Keratinocyte (primary cell): Measurements from ENCODE around the gene TEX26. TPM values are rescaled to one million over a fixed set of nuclear protein-coding genes. Genes with fewer than 3 reads are reported as not detected.

Source experiments
- DNase-seq: peaks from one replicate; pipeline ENCODE4 v3.0.0-alpha.2; 2011; ENCODE audit warnings: low read depth, missing footprints, low spot score
- FAIRE-seq: peaks from 2 replicates; lab custom pipeline; 2011; peaks lifted over from hg19 to GRCh38; lab: Jason Lieb, UNC
- H2AFZ ChIP-seq: 2 replicates; pipeline ENCODE4 v1.6.0; 2012; ENCODE audit warnings: low read length, control low read depth, inconsistent platforms; ENCODE audit not compliant: control insufficient read depth
- H3K27ac ChIP-seq: 2 replicates; pipeline ENCODE4 v1.5.1; 2011; ENCODE audit warnings: low read length; ENCODE audit not compliant: control insufficient read depth, insufficient read depth
- H3K27me3 ChIP-seq: 3 replicates; pipeline ENCODE4 v1.6.0; 2011; ENCODE audit warnings: low read length; ENCODE audit not compliant: control insufficient read depth, insufficient read depth; ENCODE audit errors: extremely low read depth
- H3K36me3 ChIP-seq, 2 experiments: 2 replicates in 1 of 2; 3 replicates in 1 of 2; pipeline ENCODE4 v1.5.1; 2011; ENCODE audit warnings: low read length in 2 of 2, mild to moderate bottlenecking in 1 of 2; ENCODE audit not compliant: control insufficient read depth in 2 of 2, insufficient read depth in 2 of 2; ENCODE audit errors: extremely low read depth in 1 of 2
- H3K4me1 ChIP-seq: 3 replicates; pipeline ENCODE4 v1.5.1; 2011; ENCODE audit warnings: low read length; ENCODE audit not compliant: control insufficient read depth, insufficient read depth; ENCODE audit errors: extremely low read depth
- H3K4me2 ChIP-seq: 3 replicates; pipeline ENCODE4 v1.6.0; 2011; ENCODE audit warnings: low read depth, low read length; ENCODE audit not compliant: control insufficient read depth, insufficient read depth; ENCODE audit errors: extremely low read depth
- H3K4me3 ChIP-seq, 3 experiments: fragments of 200-600 bp in 1 of 3; sonication (generic) in 1 of 3; 2 replicates in 2 of 3; 3 replicates in 1 of 3; pipeline ENCODE4 v1.5.1; 2011 to 2016; ENCODE audit warnings: low read length in 3 of 3, mild to moderate bottlenecking in 3 of 3, control low read depth in 2 of 3, inconsistent platforms in 1 of 3, low read depth in 1 of 3, mixed read lengths in 1 of 3, mixed run types in 1 of 3, moderate library complexity in 1 of 3; ENCODE audit not compliant: control insufficient read depth in 2 of 3, insufficient read depth in 2 of 3; ENCODE audit errors: extremely low read depth in 1 of 3
- H3K79me2 ChIP-seq: 2 replicates; pipeline ENCODE4 v1.6.0; 2012; ENCODE audit warnings: low read length; ENCODE audit not compliant: control insufficient read depth, insufficient read depth
- H3K9ac ChIP-seq: 3 replicates; pipeline ENCODE4 v1.6.0; 2011; ENCODE audit warnings: low read length; ENCODE audit not compliant: control insufficient read depth, insufficient read depth; ENCODE audit errors: extremely low read depth
- H3K9me1 ChIP-seq: 3 replicates; pipeline ENCODE4 v1.6.0; 2011; ENCODE audit warnings: low read length; ENCODE audit not compliant: control insufficient read depth, insufficient read depth; ENCODE audit errors: extremely low read depth
- H3K9me3 ChIP-seq: 2 replicates; pipeline ENCODE4 v1.5.1; 2012; ENCODE audit warnings: low read depth, low read length; ENCODE audit not compliant: control insufficient read depth
- H4K20me1 ChIP-seq: 3 replicates; pipeline ENCODE4 v1.6.0; 2011; ENCODE audit warnings: low read length; ENCODE audit not compliant: control insufficient read depth, insufficient read depth; ENCODE audit errors: extremely low read depth
- EZH2 ChIP-seq: IDR thresholded peaks from one replicate; pipeline ENCODE4 v1.6.1; 2012; ENCODE audit warnings: inconsistent platforms, mild to moderate bottlenecking, low read length, moderate library complexity
- dilution Hi-C: fragments of 300-500 bp; cut with MboI; formaldehyde crosslinking; loops from one replicate; pipeline ENCODE4 v1.7.0; 2020; ENCODE audit warnings: low sequenced_read_pairs; ENCODE audit not compliant: extremely low pct_ligation_motif_present
- polyA plus RNA-seq, 5 experiments: library from polyadenylated mRNA; depleted of rRNA in 3 of 5; stranded (reverse) in 3 of 5; stranded (forward) in 1 of 5; unstranded in 1 of 5; fragments of >200 nt; gene quantifications; 1 replicate in 1 of 5; 2 replicates in 3 of 5; 3 replicates in 1 of 5; pipeline versions ENCODE4 v1.2.1 to v1.2.3, GENCODE V29; 2011 to 2012; ENCODE audit warnings: missing spikeins in 2 of 5, low read depth in 1 of 5, low replicate concordance in 1 of 5
- TF ChIP-seq, protein P1 (sequence below), 3 experiments: IDR thresholded peaks in 1 of 3; conservative IDR thresholded peaks in 1 of 3; optimal IDR thresholded peaks in 1 of 3; 2 replicates in 2 of 3; 3 replicates in 1 of 3; pipeline versions ENCODE3 to v1.5.1; 2011; ENCODE audit warnings: low read length in 3 of 3, mild to moderate bottlenecking in 3 of 3, moderate library complexity in 2 of 3, control low read depth in 1 of 3, inconsistent platforms in 1 of 3; ENCODE audit not compliant: insufficient read depth in 2 of 3; ENCODE audit errors: extremely low read depth in 1 of 3

The TEX26 gene
- polyA plus RNA-seq, 1 donor (not counting 4 experiments of a cell fraction or from before 2014, with no cell fraction given), result not detected

DNA sequence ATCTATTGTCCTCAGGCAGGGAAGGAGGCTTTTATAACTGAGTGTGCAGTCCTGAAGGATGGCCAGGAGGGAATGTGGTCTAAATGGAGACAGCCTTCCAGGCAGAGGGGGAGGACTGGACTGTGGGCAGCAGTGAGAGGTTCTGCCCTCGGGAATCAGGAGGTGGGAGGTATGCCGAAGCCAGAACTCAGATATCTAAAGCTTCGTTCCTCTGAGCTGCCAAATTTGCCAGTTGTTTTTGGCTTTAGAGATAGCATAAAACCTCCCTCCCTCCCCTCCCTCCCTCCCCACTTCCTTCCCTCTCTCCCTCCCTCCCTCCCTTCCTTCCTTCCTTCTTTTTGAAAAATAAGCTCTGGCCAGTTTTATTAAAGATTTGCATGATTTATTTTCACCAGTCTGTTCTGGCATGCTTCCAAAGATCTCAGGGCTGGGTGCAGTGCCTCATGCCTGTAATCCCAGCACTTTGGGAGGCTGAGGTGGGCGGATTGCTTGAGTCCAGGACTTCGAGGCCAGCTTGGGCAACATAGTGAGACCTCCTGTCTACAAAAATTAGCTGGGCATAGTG, 24.0 kb upstream of the TEX26 start:
- Histone ChIP-seq H3K79me2 (no peaks in the 10 kb centered on the region), H3K27ac (no peak overlapping the region), H3K9ac (no peak overlapping the region), H3K36me3 (no peaks in the 10 kb centered on the region), H3K27me3 (peaks cover 35% of the 10 kb centered on the region), H2AFZ (no peak overlapping the region), H3K9me1 (no peaks in the 10 kb centered on the region), H3K4me1 (peaks cover 15% of the 10 kb centered on the region), H4K20me1 (no peaks in the 10 kb centered on the region), H3K4me3 (no peak overlapping the region), H3K9me3 (no peaks in the 10 kb centered on the region), H3K4me2 (no peak overlapping the region)
- dilution Hi-C loops, result no loop called here
- peak; percentile 49 for FAIRE-seq
- TF ChIP-seq, protein P1, sequence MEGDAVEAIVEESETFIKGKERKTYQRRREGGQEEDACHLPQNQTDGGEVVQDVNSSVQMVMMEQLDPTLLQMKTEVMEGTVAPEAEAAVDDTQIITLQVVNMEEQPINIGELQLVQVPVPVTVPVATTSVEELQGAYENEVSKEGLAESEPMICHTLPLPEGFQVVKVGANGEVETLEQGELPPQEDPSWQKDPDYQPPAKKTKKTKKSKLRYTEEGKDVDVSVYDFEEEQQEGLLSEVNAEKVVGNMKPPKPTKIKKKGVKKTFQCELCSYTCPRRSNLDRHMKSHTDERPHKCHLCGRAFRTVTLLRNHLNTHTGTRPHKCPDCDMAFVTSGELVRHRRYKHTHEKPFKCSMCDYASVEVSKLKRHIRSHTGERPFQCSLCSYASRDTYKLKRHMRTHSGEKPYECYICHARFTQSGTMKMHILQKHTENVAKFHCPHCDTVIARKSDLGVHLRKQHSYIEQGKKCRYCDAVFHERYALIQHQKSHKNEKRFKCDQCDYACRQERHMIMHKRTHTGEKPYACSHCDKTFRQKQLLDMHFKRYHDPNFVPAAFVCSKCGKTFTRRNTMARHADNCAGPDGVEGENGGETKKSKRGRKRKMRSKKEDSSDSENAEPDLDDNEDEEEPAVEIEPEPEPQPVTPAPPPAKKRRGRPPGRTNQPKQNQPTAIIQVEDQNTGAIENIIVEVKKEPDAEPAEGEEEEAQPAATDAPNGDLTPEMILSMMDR (optimal IDR thresholded peaks at IDR 0.05 in 1 of 3, IDR thresholded peaks at IDR 0.05 in 1 of 3, conservative IDR thresholded peaks at IDR 0.05 in 1 of 3; ENCODE audit: extremely low read depth in 1 of 3, insufficient read depth in 2 of 3, low read length in 3 of 3), result no peak
- no peak for TF ChIP-seq EZH2
- no peak for DNase-seq

DNA sequence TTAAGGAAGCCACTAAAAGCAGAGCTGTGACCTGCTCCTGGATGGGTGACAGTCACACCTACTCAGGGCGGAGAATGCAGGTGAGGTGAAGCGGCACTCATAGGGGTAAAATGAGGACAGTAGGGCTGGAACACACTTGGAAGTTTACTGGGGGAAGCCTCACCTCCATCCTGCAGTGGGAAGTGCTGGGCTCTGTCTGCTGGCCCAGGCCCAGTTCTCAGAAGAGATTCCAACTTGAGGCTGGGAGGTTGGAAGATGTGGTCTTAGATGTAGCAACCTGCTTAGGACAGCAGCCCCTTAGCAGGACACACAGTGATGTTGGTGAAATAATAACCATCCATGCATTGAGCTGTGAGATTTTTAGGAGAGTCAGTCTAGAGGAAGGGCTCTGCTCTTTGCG, 21.8 kb upstream of the TEX26 start:
- FAIRE-seq (no peak), DNase-seq (no peak)
- Histone ChIP-seq H3K36me3 (no peaks in the 10 kb centered on the region), H3K9ac (no peak overlapping the region), H3K27ac (no peak overlapping the region), H2AFZ (no peak overlapping the region), H3K9me3 (no peaks in the 10 kb centered on the region), H3K79me2 (no peaks in the 10 kb centered on the region), H3K27me3 (peaks cover 17% of the 10 kb centered on the region), H3K9me1 (no peaks in the 10 kb centered on the region), H3K4me3 (no peak overlapping the region), H4K20me1 (no peaks in the 10 kb centered on the region), H3K4me2 (no peak overlapping the region), H3K4me1 (peaks cover 19% of the 10 kb centered on the region)
- dilution Hi-C loops, result no loop called here
- TF ChIP-seq, protein P1 (optimal IDR thresholded peaks at IDR 0.05 in 1 of 3, IDR thresholded peaks at IDR 0.05 in 1 of 3, conservative IDR thresholded peaks at IDR 0.05 in 1 of 3; ENCODE audit: extremely low read depth in 1 of 3, insufficient read depth in 2 of 3, low read length in 3 of 3), result no peak
- TF ChIP-seq EZH2, result no peak
